Esophagus muscularis mucosa (tissue), 4 donors: Measurements from ENCODE around the gene FLG2.
"Not testable (repeated sequence)": the region's sequence is repeated elsewhere in the genome, so short reads cannot be mapped to it uniquely, and the experiment has no call there.

Experiments used
- CTCF ChIP-seq, 3 experiments: fragments of 200-600 bp in 2 of 3; fragments of 450-650 bp in 1 of 3; sonication (generic) in 2 of 3; IDR thresholded peaks; one replicate each; pipeline ENCODE4 v1.5.1; 2017 to 2019; ENCODE audit warnings: antibody characterized with exemption in 3 of 3, mild to moderate bottlenecking in 2 of 3, moderate library complexity in 1 of 3
- EP300 ChIP-seq: sonication (generic); formaldehyde crosslinking; IDR thresholded peaks from one replicate; pipeline ENCODE4 v1.6.1; 2017; ENCODE audit warnings: antibody characterized with exemption
- POLR2A ChIP-seq: fragments of 450-650 bp; IDR thresholded peaks from one replicate; pipeline ENCODE4 v1.6.1; 2017; ENCODE audit warnings: antibody characterized with exemption, moderate library complexity, mild to moderate bottlenecking, low read depth
- POLR2AphosphoS5 ChIP-seq, 2 donors: sonication (generic); formaldehyde crosslinking; IDR thresholded peaks; one replicate each; pipeline ENCODE4 v1.6.1; 2017; ENCODE audit warnings: antibody characterized with exemption in 2 of 2

GRCh38 chr1:152308758-152309157, 51.0 kb downstream of the FLG2 start:
- TF ChIP-seq CTCF (IDR thresholded peaks at IDR 0.05); POLR2A; EP300; POLR2AphosphoS5 (IDR thresholded peaks at IDR 0.05): not testable (repeated sequence)
